HepG2 (cell line): ENCODE measurements around the gene MRPL28.

Experiments
- ATF7 ChIP-seq, 2 experiments: fragments of 450-650 bp in 1 of 2; sonication (generic) in 1 of 2; formaldehyde crosslinking in 1 of 2; IDR thresholded peaks; 2 replicates each; pipeline versions ENCODE4 v1.4.0 to v1.6.1; 2016 to 2020; ENCODE audit warnings: antibody characterized with exemption in 1 of 2, mild to moderate bottlenecking in 1 of 2, missing genetic modification reagents in 1 of 2
- CREB1 ChIP-seq, 2 experiments: fragments of 450-650 bp in 1 of 2; IDR thresholded peaks; 2 replicates each; pipeline ENCODE4 v1.6.1; 2016 to 2017; ENCODE audit warnings: control low read depth in 1 of 2, mild to moderate bottlenecking in 1 of 2, missing compliant biosample characterization in 1 of 2, missing genetic modification characterization in 1 of 2
- FIP1L1 ChIP-seq: fragments of 200-400 bp; formaldehyde crosslinking; IDR thresholded peaks from 2 replicates; pipeline ENCODE4 v1.6.1; 2018; ENCODE audit warnings: low read depth, mild to moderate bottlenecking, low read length, moderate library complexity, borderline replicate concordance; ENCODE audit not compliant: insufficient read depth
- FOXK2 ChIP-seq: fragments of 450-650 bp; IDR thresholded peaks from 2 replicates; pipeline ENCODE4 v1.6.1; 2016
- MYC ChIP-seq: sonication (generic); formaldehyde crosslinking; IDR thresholded peaks from 2 replicates; pipeline ENCODE4 v1.9.0; 2021; ENCODE audit warnings: missing genetic modification reagents, borderline replicate concordance
- RFX5 ChIP-seq: IDR thresholded peaks from 2 replicates; pipeline ENCODE4 v1.6.1; 2011; ENCODE audit warnings: low read depth, low read length, improper control_type of control experiment
- TARDBP ChIP-seq: sonication (generic); formaldehyde crosslinking; IDR thresholded peaks from 2 replicates; pipeline ENCODE4 v1.8.0; 2022; ENCODE audit warnings: mild to moderate bottlenecking, missing genetic modification reagents
- ZNF432 ChIP-seq: sonication (generic); formaldehyde crosslinking; IDR thresholded peaks from 2 replicates; pipeline ENCODE4 v1.5.0; 2020; ENCODE audit warnings: missing genetic modification reagents, mild to moderate bottlenecking, borderline replicate concordance
- TF ChIP-seq, protein P1 (sequence below): sonication (generic); formaldehyde crosslinking; IDR thresholded peaks from 2 replicates; pipeline ENCODE4 v1.5.0; 2020; ENCODE audit warnings: mild to moderate bottlenecking, missing genetic modification reagents, moderate library complexity
- TF ChIP-seq, protein P2 (sequence below), 2 experiments: IDR thresholded peaks; 2 replicates each; pipeline ENCODE4 v1.6.1; 2011 to 2012; ENCODE audit warnings: low read length in 2 of 2, borderline replicate concordance in 1 of 2, low read depth in 1 of 2, mild to moderate bottlenecking in 1 of 2, moderate library complexity in 1 of 2
- TF ChIP-seq, protein P3 (sequence below): sonication (generic); formaldehyde crosslinking; IDR thresholded peaks from 2 replicates; pipeline ENCODE4 v1.4.0; 2020; ENCODE audit warnings: mild to moderate bottlenecking, missing genetic modification reagents
- TF ChIP-seq, protein P4 (sequence below): fragments of 450-650 bp; IDR thresholded peaks from 2 replicates; pipeline ENCODE4 v1.6.1; 2017; ENCODE audit warnings: mild to moderate bottlenecking
- TF ChIP-seq, protein P5 (sequence below): sonication (generic); formaldehyde crosslinking; conservative IDR thresholded peaks from 2 replicates; pipeline ENCODE4 v1.4.0; 2020; ENCODE audit warnings: missing genetic modification reagents
- TF ChIP-seq, protein P6 (sequence below): fragments of 450-650 bp; IDR thresholded peaks from 2 replicates; pipeline ENCODE4 v1.6.1; 2017

DNA sequence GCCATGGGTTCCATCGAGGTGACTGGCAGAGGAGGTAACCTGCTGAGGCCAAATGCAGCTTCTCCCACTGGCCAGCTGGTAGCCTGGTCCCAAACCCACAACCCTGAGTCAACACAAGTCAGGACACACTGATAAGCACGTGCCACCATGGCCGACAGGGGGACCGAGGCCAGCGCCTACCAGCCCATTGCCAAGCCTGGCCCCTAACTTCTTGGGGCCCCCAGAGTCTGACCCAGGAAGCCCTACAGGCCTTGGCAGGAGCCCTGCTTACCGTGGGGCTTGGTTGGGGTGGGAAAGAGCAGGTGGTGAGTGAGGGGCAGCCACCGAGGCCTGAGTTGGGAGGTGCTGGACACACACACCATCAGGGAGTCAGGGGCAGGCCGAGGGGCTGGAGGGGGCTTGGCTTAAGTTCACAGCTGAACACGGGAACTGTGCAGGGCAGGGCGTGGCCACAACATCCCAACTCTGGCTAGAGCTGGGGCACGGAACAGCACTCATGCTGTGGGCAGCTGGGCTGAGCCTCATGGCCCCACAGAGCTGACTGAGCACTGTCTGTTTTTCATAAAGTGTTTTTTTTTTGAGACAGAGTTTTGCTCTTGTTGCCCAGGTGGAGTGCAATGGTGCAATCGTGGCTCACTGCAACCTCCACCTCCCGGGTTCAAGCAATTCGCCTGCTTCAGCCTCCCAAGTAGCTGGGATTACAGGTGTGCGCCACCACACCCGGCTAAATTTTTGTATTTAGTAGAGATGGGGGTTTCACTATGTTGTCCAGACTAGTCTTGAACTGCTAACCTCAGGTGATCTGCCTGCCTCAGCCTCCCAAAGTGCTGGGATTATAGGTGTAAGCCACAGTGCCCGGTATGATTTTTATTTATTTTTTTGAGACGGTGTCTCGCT is 5.5 kb downstream of the MRPL28 start:
- TF ChIP-seq FIP1L1, result no peak
- no peak for TF ChIP-seq RFX5
- no peak for TF ChIP-seq TARDBP
- no peak for TF ChIP-seq ATF7 (IDR thresholded peaks at IDR 0.05)
- TF ChIP-seq ATF7 (CRISPR knock-in tag; IDR thresholded peaks at IDR 0.05), result no peak
- TF ChIP-seq CREB1 (IDR thresholded peaks at IDR 0.05), result no peak
- no peak for TF ChIP-seq CREB1 (CRISPR knock-in tag; IDR thresholded peaks at IDR 0.05)
- TF ChIP-seq, protein P1, sequence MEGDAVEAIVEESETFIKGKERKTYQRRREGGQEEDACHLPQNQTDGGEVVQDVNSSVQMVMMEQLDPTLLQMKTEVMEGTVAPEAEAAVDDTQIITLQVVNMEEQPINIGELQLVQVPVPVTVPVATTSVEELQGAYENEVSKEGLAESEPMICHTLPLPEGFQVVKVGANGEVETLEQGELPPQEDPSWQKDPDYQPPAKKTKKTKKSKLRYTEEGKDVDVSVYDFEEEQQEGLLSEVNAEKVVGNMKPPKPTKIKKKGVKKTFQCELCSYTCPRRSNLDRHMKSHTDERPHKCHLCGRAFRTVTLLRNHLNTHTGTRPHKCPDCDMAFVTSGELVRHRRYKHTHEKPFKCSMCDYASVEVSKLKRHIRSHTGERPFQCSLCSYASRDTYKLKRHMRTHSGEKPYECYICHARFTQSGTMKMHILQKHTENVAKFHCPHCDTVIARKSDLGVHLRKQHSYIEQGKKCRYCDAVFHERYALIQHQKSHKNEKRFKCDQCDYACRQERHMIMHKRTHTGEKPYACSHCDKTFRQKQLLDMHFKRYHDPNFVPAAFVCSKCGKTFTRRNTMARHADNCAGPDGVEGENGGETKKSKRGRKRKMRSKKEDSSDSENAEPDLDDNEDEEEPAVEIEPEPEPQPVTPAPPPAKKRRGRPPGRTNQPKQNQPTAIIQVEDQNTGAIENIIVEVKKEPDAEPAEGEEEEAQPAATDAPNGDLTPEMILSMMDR (CRISPR knock-in tag), result no peak
- no peak for TF ChIP-seq FOXK2
- TF ChIP-seq, protein P2, sequence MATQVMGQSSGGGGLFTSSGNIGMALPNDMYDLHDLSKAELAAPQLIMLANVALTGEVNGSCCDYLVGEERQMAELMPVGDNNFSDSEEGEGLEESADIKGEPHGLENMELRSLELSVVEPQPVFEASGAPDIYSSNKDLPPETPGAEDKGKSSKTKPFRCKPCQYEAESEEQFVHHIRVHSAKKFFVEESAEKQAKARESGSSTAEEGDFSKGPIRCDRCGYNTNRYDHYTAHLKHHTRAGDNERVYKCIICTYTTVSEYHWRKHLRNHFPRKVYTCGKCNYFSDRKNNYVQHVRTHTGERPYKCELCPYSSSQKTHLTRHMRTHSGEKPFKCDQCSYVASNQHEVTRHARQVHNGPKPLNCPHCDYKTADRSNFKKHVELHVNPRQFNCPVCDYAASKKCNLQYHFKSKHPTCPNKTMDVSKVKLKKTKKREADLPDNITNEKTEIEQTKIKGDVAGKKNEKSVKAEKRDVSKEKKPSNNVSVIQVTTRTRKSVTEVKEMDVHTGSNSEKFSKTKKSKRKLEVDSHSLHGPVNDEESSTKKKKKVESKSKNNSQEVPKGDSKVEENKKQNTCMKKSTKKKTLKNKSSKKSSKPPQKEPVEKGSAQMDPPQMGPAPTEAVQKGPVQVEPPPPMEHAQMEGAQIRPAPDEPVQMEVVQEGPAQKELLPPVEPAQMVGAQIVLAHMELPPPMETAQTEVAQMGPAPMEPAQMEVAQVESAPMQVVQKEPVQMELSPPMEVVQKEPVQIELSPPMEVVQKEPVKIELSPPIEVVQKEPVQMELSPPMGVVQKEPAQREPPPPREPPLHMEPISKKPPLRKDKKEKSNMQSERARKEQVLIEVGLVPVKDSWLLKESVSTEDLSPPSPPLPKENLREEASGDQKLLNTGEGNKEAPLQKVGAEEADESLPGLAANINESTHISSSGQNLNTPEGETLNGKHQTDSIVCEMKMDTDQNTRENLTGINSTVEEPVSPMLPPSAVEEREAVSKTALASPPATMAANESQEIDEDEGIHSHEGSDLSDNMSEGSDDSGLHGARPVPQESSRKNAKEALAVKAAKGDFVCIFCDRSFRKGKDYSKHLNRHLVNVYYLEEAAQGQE (IDR thresholded peaks at IDR 0.05; ENCODE audit: borderline replicate concordance in 1 of 2, low read depth in 1 of 2, low read length in 2 of 2), result no peak
- TF ChIP-seq ZNF432, result no peak
- TF ChIP-seq, protein P3, sequence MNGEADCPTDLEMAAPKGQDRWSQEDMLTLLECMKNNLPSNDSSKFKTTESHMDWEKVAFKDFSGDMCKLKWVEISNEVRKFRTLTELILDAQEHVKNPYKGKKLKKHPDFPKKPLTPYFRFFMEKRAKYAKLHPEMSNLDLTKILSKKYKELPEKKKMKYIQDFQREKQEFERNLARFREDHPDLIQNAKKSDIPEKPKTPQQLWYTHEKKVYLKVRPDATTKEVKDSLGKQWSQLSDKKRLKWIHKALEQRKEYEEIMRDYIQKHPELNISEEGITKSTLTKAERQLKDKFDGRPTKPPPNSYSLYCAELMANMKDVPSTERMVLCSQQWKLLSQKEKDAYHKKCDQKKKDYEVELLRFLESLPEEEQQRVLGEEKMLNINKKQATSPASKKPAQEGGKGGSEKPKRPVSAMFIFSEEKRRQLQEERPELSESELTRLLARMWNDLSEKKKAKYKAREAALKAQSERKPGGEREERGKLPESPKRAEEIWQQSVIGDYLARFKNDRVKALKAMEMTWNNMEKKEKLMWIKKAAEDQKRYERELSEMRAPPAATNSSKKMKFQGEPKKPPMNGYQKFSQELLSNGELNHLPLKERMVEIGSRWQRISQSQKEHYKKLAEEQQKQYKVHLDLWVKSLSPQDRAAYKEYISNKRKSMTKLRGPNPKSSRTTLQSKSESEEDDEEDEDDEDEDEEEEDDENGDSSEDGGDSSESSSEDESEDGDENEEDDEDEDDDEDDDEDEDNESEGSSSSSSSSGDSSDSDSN (CRISPR knock-in tag), result no peak
- TF ChIP-seq, protein P4, sequence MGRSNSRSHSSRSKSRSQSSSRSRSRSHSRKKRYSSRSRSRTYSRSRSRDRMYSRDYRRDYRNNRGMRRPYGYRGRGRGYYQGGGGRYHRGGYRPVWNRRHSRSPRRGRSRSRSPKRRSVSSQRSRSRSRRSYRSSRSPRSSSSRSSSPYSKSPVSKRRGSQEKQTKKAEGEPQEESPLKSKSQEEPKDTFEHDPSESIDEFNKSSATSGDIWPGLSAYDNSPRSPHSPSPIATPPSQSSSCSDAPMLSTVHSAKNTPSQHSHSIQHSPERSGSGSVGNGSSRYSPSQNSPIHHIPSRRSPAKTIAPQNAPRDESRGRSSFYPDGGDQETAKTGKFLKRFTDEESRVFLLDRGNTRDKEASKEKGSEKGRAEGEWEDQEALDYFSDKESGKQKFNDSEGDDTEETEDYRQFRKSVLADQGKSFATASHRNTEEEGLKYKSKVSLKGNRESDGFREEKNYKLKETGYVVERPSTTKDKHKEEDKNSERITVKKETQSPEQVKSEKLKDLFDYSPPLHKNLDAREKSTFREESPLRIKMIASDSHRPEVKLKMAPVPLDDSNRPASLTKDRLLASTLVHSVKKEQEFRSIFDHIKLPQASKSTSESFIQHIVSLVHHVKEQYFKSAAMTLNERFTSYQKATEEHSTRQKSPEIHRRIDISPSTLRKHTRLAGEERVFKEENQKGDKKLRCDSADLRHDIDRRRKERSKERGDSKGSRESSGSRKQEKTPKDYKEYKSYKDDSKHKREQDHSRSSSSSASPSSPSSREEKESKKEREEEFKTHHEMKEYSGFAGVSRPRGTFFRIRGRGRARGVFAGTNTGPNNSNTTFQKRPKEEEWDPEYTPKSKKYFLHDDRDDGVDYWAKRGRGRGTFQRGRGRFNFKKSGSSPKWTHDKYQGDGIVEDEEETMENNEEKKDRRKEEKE, result no peak
- TF ChIP-seq, protein P5, sequence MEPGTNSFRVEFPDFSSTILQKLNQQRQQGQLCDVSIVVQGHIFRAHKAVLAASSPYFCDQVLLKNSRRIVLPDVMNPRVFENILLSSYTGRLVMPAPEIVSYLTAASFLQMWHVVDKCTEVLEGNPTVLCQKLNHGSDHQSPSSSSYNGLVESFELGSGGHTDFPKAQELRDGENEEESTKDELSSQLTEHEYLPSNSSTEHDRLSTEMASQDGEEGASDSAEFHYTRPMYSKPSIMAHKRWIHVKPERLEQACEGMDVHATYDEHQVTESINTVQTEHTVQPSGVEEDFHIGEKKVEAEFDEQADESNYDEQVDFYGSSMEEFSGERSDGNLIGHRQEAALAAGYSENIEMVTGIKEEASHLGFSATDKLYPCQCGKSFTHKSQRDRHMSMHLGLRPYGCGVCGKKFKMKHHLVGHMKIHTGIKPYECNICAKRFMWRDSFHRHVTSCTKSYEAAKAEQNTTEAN (CRISPR knock-in tag), result no peak
- TF ChIP-seq, protein P6, sequence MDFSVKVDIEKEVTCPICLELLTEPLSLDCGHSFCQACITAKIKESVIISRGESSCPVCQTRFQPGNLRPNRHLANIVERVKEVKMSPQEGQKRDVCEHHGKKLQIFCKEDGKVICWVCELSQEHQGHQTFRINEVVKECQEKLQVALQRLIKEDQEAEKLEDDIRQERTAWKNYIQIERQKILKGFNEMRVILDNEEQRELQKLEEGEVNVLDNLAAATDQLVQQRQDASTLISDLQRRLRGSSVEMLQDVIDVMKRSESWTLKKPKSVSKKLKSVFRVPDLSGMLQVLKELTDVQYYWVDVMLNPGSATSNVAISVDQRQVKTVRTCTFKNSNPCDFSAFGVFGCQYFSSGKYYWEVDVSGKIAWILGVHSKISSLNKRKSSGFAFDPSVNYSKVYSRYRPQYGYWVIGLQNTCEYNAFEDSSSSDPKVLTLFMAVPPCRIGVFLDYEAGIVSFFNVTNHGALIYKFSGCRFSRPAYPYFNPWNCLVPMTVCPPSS, result no peak
- TF ChIP-seq MYC (CRISPR knock-in tag), result peak; percentile 72; the same call in 1 of the 2 replicates
